ENCODE measurements around the gene PHC3.
A peak's percentile ranks its signal among the peaks of the same experiment; 100 is the strongest.
"Not testable (repeated sequence)": the region's sequence is repeated elsewhere in the genome, so short reads cannot be mapped to it uniquely, and the experiment has no call there.

PHC3 gene

GRCh38 chr3:170180908-170181885, at the start of gene PHC3:
Gene PHC3 (minus strand): TSS chr3:170181733. CDS start chr3:170181715, 18 bp downstream.
- DNase-seq (ENCODE audit: low read depth, low spot score) = peak; percentile 83

- DNase-seq (ENCODE audit: low read depth, low spot score) = no peak
Measured at GRCh38 chr3:170228093-170228766, 46.7 kb upstream of the PHC3 start.

- no peak for DNase-seq (ENCODE audit: low read depth, low spot score)
Measured at GRCh38 chr3:170226426-170226960, 45.0 kb upstream of the PHC3 start.

- no peak for DNase-seq (ENCODE audit: low read depth, low spot score)
Measured at GRCh38 chr3:170225166-170225565, 43.6 kb upstream of the PHC3 start.

GRCh38 chr3:170222647-170223541, 41.4 kb upstream of the PHC3 start:
- DNase-seq (ENCODE audit: low read depth, low spot score) = peak; percentile 1

GRCh38 chr3:170221924-170222646, 40.6 kb upstream of the PHC3 start, which contains the start of gene PRKCI:
Gene PRKCI (plus strand): TSS chr3:170222424. CDS start chr3:170222670, 246 bp downstream.
- DNase-seq (ENCODE audit: low read depth, low spot score) = peak; percentile 72

GRCh38 chr3:170220871-170221270, 39.3 kb upstream of the PHC3 start:
- DNase-seq (ENCODE audit: low read depth, low spot score) = no peak

- no peak for DNase-seq (ENCODE audit: low read depth, low spot score)
Measured at GRCh38 chr3:170219850-170220249, 38.3 kb upstream of the PHC3 start.

- DNase-seq (ENCODE audit: low read depth, low spot score) = no peak
Measured at GRCh38 chr3:170211668-170212067, 30.1 kb upstream of the PHC3 start.

- DNase-seq (ENCODE audit: low read depth, low spot score) = no peak
Measured at GRCh38 chr3:170207717-170208116, 26.2 kb upstream of the PHC3 start.

- not testable (repeated sequence) for DNase-seq (ENCODE audit: low read depth, low spot score)
Measured at GRCh38 chr3:170206164-170206762, 24.7 kb upstream of the PHC3 start.

GRCh38 chr3:170205302-170205701, 23.8 kb upstream of the PHC3 start:
- DNase-seq (ENCODE audit: low read depth, low spot score) = no peak

GRCh38 chr3:170204509-170204908, 23.0 kb upstream of the PHC3 start:
- no peak for DNase-seq (ENCODE audit: low read depth, low spot score)

- DNase-seq (ENCODE audit: low read depth, low spot score) = no peak
Measured at GRCh38 chr3:170204023-170204472, 22.5 kb upstream of the PHC3 start.

- no peak for DNase-seq (ENCODE audit: low read depth, low spot score)
Measured at GRCh38 chr3:170203457-170203856, 21.9 kb upstream of the PHC3 start.

- no peak for DNase-seq (ENCODE audit: low read depth, low spot score)
Measured at GRCh38 chr3:170201527-170201926, 20.0 kb upstream of the PHC3 start.

GRCh38 chr3:170200987-170201386, 19.5 kb upstream of the PHC3 start:
- no peak for DNase-seq (ENCODE audit: low read depth, low spot score)

GRCh38 chr3:170196833-170197232, 15.3 kb upstream of the PHC3 start:
- DNase-seq (ENCODE audit: low read depth, low spot score) = no peak

GRCh38 chr3:170195759-170196158, 14.2 kb upstream of the PHC3 start:
- DNase-seq (ENCODE audit: low read depth, low spot score) = not testable (repeated sequence)
